ENCODE results near the gene ZNF700.

The ZNF700 gene

DNA sequence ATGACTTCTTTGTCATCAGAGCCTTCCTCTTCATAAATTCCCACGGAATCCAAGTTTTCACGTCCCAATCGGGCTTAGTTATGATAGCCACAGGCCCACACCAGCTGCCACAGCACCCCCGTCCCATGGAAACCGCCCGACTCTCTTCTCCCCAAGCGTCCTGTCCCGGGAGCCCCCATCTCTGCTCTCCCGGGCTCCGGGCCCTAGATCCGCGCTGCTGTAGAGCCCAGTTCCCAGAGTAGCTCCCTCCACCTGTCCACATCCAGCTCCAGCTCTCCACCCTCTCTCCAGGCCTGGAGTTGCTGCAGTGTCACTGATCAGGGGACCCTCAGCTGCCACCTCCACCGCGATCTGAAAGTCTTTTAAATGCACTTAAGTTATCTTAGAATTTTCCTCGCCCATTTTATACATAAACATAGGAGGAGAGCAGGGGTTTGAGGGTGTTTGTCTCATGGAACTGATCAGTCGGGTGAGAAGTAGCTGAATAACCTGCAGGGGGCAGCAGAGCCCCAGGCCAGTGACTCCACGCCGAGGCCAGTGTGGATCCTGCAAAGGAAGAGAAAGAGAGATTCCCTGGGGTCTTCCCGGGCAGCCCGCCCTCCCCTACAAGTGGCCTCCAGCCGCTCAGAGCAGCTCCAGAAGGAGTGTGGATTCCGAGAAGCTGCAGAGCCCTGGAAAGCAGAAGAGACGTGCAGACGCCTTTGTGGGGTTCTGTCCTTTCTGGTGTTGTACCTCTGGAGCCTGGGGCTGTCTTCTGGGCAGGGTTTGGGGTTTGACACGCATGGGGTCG, 38.9 kb downstream of the ZNF700 start:
- DNase-seq, result peak; percentile 80
- H3K27ac Mint-ChIP-seq, result peak overlapping the region; percentile 85
- H3K27me3 Mint-ChIP-seq, result no peaks in the 10 kb centered on the region
- peaks cover 7% of the 10 kb centered on the region for H3K36me3 Mint-ChIP-seq (ENCODE audit: low read depth)
- peaks cover 23% of the 10 kb centered on the region for H3K4me1 Mint-ChIP-seq (ENCODE audit: low read depth)
- H3K9me3 Mint-ChIP-seq, result peaks cover 5% of the 10 kb centered on the region
- peak overlapping the region; percentile 84 for H3K4me3 Mint-ChIP-seq

DNA sequence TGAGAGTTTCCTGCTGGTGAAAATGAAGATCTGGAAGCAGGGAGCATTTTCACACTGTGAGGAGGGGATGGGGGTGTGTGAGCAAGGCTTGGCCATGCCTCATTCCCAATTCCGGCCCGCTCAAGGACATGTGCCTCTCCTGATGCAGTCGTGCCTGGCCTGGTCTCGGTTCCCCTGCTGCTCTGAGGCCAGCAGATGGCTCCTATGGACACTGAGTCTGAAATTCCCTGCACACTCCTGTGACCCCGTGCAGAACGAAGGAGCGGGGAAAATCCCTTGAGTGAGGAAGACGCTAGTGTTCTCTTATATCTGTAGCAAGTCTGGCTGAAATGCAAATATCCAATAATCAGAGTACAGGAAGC, 39.6 kb downstream of the ZNF700 start:
- peak overlapping the region; percentile 85 for H3K27ac Mint-ChIP-seq
- peaks cover 23% of the 10 kb centered on the region for H3K4me1 Mint-ChIP-seq (ENCODE audit: low read depth)
- peaks cover 4% of the 10 kb centered on the region for H3K9me3 Mint-ChIP-seq
- DNase-seq, result no peak
- H3K4me3 Mint-ChIP-seq, result peak overlapping the region; percentile 84
- H3K27me3 Mint-ChIP-seq, result no peaks in the 10 kb centered on the region
- peaks cover 6% of the 10 kb centered on the region for H3K36me3 Mint-ChIP-seq (ENCODE audit: low read depth)

DNA sequence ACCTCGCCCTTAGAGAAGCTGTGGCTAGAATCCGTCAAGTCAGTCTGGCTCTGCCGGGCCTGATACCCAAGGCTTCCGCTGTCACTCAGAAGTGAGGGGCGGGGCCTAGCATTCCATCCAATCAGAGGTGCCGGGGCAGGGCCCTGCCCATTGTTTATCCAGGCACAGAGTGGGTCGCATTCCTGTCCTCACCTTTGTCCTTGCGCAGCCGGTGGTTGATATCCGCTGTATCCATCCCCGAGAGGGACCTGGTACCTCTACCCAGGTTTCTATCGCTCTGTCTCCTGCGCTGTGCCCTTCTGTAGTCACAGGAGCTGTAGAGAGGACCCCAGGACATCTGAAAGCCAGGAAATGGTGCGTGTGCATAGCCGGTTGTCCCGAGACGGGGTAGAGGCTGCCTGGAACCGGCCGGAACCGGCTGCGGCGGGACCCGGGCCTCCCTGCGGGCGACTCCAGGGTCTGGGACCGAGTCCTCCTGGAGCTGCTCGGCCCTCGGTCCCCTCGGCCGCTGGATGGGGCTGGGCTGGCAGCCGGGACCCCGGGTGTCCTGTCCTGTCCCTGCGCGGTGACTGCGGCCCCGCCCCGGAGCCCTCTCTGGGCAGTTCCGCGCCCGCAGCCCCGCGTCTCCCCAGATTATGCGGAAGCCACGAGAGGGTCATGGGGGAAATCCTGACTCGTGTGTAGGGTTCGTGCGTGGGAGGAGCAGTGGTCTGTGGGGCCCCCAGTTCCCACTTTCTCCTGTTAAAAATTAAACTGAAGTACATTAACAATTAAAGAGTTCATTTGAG, 40.1 kb downstream of the ZNF700 start, which contains the start of gene ZNF763:
TSS of gene ZNF763 (plus strand) at position 183 of the 788 bp plus-strand sequence. CDS start at position 352, 169 bp downstream.
- no peaks in the 10 kb centered on the region for H3K27me3 Mint-ChIP-seq
- peak within 1 kb of the TSS; percentile 85 for H3K27ac Mint-ChIP-seq
- no peaks in the 10 kb centered on the region for H3K9me3 Mint-ChIP-seq
- DNase-seq, result peak; percentile 89
- peaks cover 23% of the 10 kb centered on the region for H3K4me1 Mint-ChIP-seq (ENCODE audit: low read depth)
- H3K4me3 Mint-ChIP-seq, result peak within 1 kb of the TSS; percentile 84
- peaks cover 8% of the 10 kb centered on the region for H3K36me3 Mint-ChIP-seq (ENCODE audit: low read depth)

DNA sequence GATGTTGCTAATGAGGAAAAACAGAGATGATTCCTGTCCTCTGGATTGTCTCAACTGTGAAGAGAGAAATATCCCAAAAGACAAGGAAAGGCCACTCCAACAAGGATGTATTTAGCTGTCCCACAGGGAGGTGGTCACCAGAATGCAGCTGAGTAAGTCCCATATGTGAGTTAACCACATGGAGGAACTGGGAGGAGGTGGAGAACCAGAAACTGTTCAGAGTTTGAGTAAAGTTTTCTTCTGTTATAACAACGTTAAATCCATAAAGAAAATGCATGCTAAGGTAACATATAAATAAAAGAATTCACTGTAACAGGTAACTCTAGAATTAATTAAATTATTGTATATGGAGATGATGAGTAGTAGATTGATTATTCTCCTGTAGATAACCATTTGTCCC, 45.3 kb downstream of the ZNF700 start:
- no peak for DNase-seq
- H3K27me3 Mint-ChIP-seq, result no peaks in the 10 kb centered on the region
- H3K4me3 Mint-ChIP-seq, result no peak overlapping the region
- peaks cover 31% of the 10 kb centered on the region for H3K36me3 Mint-ChIP-seq (ENCODE audit: low read depth)
- no peak overlapping the region for H3K27ac Mint-ChIP-seq
- H3K9me3 Mint-ChIP-seq, result peaks cover 9% of the 10 kb centered on the region
- H3K4me1 Mint-ChIP-seq (ENCODE audit: low read depth), result peaks cover 9% of the 10 kb centered on the region

DNA sequence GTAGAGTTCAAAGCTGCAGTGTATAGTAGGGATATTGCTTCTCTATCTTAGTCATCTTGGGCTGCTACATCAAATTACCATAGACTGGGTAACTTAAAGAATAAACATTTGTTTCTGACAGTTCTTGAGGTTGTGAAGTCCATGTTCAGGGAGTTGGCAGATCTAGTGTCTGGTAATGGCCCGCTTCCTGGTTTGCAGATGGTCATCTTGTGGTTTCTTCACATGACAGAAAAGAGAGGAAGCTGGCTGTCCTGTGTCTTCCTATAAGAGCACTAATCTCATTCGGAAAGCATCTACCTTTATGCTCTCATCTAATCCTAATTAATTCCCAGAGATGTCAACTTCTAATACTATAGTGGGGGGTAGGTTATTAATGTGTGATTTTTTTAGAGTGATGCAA, 46.1 kb downstream of the ZNF700 start:
- Mint-ChIP-seq H3K27ac (no peak overlapping the region), H3K36me3 (ENCODE audit: low read depth) (peaks cover 37% of the 10 kb centered on the region), H3K4me3 (no peak overlapping the region), H3K9me3 (peaks cover 15% of the 10 kb centered on the region), H3K4me1 (ENCODE audit: low read depth) (peaks cover 1% of the 10 kb centered on the region), H3K27me3 (no peaks in the 10 kb centered on the region)
- no peak for DNase-seq

DNA sequence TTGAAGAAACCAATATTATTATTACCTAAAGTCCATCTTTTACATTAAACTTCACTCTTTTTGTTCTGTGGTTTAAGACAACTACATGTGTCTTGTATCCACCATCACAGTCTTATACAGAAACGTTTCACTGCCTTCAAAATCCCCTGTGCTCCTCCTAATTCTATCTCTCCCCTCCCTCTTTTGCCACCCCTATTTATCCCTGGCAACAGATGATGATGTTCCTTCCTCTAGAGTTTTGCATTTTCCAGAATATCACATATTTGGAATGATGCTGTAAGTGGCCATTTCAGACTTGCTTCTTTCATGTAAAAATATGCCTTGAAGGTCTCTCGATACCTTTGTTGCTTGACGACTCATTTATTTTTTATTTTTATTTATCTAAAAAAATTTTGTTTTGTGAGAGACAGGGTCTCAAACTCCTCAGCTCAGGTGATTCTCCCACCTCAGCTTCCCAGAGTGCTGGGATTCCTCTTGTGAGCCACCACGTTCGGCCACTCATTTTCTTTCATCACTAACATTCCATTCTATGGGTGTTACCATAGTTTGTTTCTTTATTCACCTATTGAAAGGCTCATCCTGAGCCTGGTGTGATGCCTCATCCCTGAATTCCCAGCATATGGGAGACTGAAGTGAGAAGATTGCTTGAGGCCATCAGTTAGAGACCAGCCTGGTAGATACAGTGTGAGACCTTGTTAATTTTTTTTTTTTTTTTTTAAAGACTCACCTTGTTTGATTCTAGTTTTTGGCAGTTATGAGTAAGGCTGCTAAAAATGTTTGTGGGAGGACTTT, 48.3 kb downstream of the ZNF700 start:
- H3K36me3 Mint-ChIP-seq (ENCODE audit: low read depth), result peaks cover 58% of the 10 kb centered on the region
- peaks cover 30% of the 10 kb centered on the region for H3K9me3 Mint-ChIP-seq
- no peaks in the 10 kb centered on the region for H3K27me3 Mint-ChIP-seq
- H3K4me1 Mint-ChIP-seq (ENCODE audit: low read depth), result no peaks in the 10 kb centered on the region
- H3K4me3 Mint-ChIP-seq, result no peak overlapping the region
- DNase-seq, result no peak
- H3K27ac Mint-ChIP-seq, result no peak overlapping the region

DNA sequence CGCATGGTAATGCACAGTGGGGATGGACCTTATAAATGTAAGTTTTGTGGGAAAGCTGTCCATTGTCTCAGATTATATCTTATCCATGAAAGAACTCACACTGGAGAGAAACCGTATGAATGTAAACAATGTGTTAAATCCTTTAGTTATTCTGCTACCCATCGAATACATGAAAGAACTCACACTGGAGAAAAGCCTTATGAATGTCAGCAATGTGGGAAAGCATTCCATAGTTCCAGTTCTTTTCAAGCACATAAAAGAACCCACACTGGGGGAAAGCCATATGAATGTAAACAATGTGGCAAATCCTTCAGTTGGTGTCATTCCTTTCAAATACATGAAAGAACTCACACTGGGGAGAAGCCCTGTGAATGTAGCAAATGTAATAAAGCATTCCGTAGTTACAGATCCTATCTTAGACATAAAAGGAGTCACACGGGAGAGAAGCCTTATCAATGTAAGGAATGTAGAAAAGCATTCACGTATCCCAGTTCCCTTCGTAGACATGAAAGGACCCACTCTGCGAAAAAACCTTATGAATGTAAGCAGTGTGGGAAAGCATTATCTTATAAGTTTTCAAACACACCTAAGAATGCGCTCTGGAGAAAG, 53.7 kb downstream of the ZNF700 start:
- DNase-seq, result no peak
- Mint-ChIP-seq H3K27me3 (no peaks in the 10 kb centered on the region), H3K4me3 (no peak overlapping the region), H3K4me1 (ENCODE audit: low read depth) (no peaks in the 10 kb centered on the region), H3K36me3 (ENCODE audit: low read depth) (peaks cover 69% of the 10 kb centered on the region), H3K27ac (no peak overlapping the region), H3K9me3 (peaks cover 62% of the 10 kb centered on the region)

DNA sequence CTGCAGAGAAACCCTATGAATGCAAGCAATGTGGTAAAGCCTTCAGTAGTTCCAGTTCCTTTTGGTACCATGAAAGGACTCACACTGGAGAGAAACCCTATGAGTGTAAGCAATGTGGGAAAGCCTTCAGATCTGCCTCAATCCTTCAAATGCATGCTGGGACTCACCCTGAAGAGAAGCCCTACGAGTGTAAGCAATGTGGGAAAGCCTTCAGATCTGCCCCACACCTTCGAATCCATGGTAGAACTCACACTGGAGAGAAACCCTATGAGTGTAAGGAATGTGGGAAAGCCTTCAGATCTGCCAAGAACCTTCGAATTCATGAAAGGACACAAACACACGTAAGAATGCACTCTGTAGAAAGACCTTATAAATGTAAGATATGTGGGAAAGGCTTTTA, 54.6 kb downstream of the ZNF700 start:
- Mint-ChIP-seq H3K27ac (no peak overlapping the region), H3K4me1 (ENCODE audit: low read depth) (no peaks in the 10 kb centered on the region), H3K9me3 (peaks cover 62% of the 10 kb centered on the region), H3K27me3 (no peaks in the 10 kb centered on the region), H3K4me3 (no peak overlapping the region), H3K36me3 (ENCODE audit: low read depth) (peaks cover 65% of the 10 kb centered on the region)
- DNase-seq, result no peak

DNA sequence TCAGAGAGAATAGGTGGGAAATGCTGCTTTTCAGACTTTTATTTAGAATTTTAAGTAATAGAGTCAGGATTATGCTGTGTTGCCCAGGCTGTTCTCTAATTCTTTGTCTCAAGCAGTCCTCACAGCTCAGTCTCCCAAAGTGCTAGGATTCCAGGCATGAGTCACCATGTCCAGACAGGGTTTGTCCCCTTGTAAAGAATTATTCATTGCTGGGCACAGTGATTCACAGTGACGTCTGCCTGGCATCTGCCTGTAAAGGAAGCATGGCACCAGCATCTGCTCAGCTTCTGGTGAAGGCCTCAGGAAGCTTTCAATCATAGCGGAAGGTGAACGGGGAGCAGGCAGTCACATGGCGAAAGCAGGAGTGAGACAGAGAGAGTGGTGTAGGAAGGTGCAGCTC, 57.6 kb downstream of the ZNF700 start:
- Mint-ChIP-seq H3K4me3 (no peak overlapping the region), H3K36me3 (ENCODE audit: low read depth) (peaks cover 43% of the 10 kb centered on the region), H3K27me3 (no peaks in the 10 kb centered on the region), H3K9me3 (peaks cover 47% of the 10 kb centered on the region), H3K4me1 (ENCODE audit: low read depth) (peaks cover 3% of the 10 kb centered on the region), H3K27ac (no peak overlapping the region)
- no peak for DNase-seq

DNA sequence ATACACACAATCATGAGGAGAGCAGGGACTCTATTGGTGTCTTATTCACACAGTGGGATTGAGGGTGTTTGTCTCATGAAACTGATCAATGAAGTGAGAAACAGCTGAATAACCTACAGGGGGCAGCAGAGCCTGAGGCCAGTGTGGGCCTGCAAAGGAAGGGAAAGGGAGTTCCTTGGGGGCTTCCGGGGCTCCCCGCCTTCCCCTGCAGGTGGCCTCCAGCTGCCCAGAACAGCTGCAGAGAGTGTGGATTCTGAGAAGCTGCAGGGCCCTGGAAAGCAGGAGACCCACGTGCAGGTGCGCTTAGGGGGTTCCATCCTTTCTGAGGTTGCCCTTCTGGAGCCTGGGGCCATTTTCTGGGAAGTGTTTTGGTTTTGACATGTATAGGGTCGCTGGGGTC, 60.1 kb downstream of the ZNF700 start:
- Mint-ChIP-seq H3K9me3 (peaks cover 24% of the 10 kb centered on the region), H3K4me3 (no peak overlapping the region), H3K36me3 (ENCODE audit: low read depth) (peaks cover 36% of the 10 kb centered on the region), H3K27me3 (no peaks in the 10 kb centered on the region), H3K27ac (no peak overlapping the region), H3K4me1 (ENCODE audit: low read depth) (peaks cover 14% of the 10 kb centered on the region)
- no peak for DNase-seq

DNA sequence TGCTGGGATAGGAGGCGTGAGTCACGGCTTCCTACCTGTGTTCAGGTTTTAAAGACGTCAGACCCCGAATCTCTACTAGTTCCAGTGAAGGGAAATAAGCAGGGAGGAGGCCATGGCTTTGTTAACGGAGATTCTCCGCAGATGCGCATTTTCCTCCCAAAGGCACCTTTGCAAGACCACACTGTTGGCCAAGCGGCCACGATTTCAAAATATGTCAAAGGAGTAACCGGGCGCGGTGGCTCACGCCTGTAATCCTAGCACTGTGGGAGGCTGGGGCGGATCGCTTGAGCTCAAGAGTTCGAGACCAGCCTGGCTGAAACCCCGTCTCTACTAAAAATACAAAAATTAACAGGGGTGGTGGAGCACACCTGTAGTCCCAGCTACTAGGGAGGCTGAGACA, 61.8 kb downstream of the ZNF700 start:
- Mint-ChIP-seq H3K9me3 (peaks cover 12% of the 10 kb centered on the region), H3K27ac (no peak overlapping the region), H3K27me3 (no peaks in the 10 kb centered on the region), H3K36me3 (ENCODE audit: low read depth) (peaks cover 38% of the 10 kb centered on the region), H3K4me1 (ENCODE audit: low read depth) (peaks cover 28% of the 10 kb centered on the region), H3K4me3 (no peak overlapping the region)
- DNase-seq, result no peak

DNA sequence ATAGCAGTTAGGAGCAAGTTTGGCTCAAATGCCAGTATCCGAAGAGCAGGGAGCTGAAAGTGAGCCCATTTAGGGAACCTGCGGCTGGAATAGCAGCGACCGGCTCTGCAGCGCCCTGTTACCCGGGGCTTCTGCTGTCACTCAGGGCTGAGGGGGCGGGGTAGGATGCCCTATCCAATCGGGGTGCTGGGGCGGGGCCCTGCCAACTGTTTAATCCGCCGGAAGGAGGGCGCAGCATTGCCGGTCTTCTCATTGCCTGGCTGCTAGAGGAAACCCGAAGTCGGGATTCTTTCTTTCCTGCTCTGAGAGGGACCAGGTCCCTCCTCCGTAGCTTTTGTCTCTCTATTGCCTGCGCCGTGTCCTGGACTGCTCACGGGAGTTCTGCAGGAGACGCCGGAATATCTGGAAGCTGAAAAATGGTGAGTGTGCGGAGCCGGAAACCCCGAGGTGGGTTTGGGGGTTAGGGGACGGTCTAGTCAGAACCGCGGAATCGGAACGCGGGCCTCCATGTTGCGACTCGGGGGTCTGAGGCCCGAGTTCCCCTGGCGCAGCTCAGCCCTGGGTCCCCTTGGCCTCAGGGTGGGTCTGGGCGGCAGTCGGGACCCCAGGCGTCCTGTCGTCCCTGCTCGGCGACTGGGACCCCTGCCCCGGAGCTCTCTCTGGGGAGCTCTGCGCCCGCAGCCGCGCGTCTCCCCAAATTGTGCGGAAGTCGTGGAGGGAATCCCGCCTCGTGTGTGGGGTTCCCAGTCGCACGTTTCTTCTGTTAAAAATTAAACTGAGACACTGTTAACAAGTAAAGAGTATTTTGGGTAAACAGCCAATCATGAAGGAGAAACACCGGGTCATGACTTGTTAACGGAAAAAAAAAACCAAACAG, 62.7 kb downstream of the ZNF700 start:
- H3K4me3 Mint-ChIP-seq, result peak overlapping the region; percentile 97
- peaks cover 8% of the 10 kb centered on the region for H3K9me3 Mint-ChIP-seq
- peaks cover 34% of the 10 kb centered on the region for H3K4me1 Mint-ChIP-seq (ENCODE audit: low read depth)
- H3K27me3 Mint-ChIP-seq, result no peaks in the 10 kb centered on the region
- peak overlapping the region; percentile 98 for H3K27ac Mint-ChIP-seq
- peaks cover 39% of the 10 kb centered on the region for H3K36me3 Mint-ChIP-seq (ENCODE audit: low read depth)
- DNase-seq, result peak; percentile 93

DNA sequence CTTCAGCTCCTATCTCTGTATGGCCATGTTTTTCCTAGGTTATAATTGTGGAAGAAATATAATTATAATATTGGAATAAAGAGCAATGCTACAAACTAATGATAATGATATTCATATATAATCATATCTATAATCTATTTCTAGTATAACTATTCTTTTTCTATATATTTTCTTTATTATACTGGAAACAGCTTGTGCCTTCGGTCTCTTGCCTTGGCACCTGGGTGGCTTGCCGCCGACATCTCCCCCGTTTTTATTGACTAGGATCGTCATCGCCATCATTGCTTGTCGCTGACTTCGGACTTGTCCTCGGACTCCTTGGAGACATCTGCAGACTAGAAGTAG, 64.2 kb downstream of the ZNF700 start:
- Mint-ChIP-seq H3K27ac (peak overlapping the region; percentile 98), H3K36me3 (ENCODE audit: low read depth) (peaks cover 49% of the 10 kb centered on the region), H3K27me3 (no peaks in the 10 kb centered on the region), H3K9me3 (peaks cover 5% of the 10 kb centered on the region), H3K4me1 (ENCODE audit: low read depth) (peaks cover 42% of the 10 kb centered on the region), H3K4me3 (peak overlapping the region; percentile 97)
- no peak for DNase-seq

Measured in activated T-cell treated with anti-CD3 and anti-CD28 coated beads, Interleukin-2, amount 50 U/mL, for 24 hours (primary cell).